Stimulated activated CD8-positive, alpha-beta memory T cell treated with anti-CD3 and anti-CD28 coated beads, Interleukin-7, amount 100 ng/mL, for 4 hours (primary cell): ENCODE measurements around the gene CACNA1E.

Experiments
- DNase-seq, 2 donors: peaks; one replicate each; pipeline ENCODE4 v3.0.0-alpha.2; 2020; ENCODE audit warnings: low read depth in 2 of 2

Gene CACNA1E

DNA sequence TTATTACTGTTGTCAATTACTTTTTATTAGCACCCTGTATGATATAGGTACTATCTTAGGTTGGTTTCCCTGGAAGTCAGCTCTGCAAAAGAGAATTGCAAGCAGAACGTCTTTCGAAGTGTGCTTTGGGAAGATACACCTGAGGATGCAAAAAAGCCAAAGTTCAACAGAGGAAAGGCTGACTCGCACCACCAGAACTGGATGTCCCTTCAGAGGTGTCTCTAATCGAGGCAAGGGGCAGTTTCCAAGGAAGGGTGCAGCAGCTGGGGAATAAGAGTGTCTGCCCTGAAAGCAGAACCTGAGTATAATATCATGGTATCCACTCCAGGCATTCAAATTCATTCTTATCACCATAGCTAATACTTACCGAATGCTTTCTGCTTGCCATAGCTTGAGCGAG, 149.6 kb downstream of the CACNA1E start:
- no peak for DNase-seq

DNA sequence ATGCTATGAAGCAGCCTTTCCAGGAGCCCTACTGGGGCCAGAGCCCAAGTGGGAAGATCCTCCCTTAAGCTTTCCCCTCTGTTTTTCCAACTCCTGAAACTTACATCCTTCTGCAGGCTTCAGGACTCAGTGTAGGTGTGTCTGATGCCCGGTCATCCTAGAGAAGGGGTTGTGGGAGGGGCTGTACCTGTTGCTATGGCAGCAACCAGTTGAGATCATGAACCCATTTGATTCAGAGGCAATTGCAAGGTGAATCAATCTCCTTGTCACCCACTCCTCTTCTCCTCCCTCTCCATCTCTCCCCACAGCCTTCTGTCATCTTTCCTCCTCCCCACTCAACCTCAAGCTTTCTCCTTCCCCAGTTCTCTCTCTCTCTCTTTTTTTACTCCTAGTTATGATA, 151.8 kb downstream of the CACNA1E start:
- no peak for DNase-seq

GRCh38 chr1:181637998-181638397, 154.7 kb downstream of the CACNA1E start:
- no peak for DNase-seq

- no peak for DNase-seq
Observed at GRCh38 chr1:181640956-181641355, 157.6 kb downstream of the CACNA1E start.

DNA sequence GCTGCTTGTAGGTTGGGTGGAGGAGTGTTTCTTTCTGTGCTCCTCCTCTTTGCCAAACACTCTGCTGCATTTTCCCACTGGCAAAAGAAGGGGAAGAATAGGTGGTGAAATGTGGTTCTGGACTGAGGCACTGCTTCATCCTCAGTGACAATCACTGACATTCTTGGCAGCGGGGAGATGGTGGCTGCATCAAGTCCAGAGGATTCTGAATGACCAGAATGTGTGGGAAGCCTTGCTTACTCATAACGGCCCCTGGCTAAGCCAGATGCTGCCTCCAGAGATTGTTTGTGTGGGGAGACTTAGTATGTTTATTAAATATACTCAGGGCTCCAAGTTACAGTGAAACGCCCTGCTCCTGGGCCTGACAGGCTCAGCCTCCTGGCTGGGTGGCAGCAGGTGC, 160.3 kb downstream of the CACNA1E start:
- DNase-seq = no peak

DNA sequence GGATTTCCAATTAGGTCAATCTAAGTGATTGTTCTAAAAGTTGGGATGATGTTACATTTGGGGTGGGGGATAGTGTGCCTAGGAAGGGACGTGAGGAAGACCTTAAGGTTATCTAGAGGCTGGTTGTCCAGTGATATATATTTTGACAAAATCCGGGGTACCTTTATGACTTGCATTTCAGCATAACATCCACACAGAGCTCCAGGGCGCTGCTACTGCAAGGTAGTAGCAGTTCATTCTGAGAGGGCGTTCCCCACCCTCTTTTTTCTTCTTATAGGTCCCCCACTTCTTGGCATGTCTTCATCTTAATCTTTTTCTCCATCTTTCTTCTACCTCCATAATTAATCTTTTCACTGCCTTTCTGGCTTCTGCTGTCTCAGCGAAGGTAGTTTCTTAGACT, 161.9 kb downstream of the CACNA1E start:
- no peak for DNase-seq

GRCh38 chr1:181646710-181647109, 163.4 kb downstream of the CACNA1E start:
- no peak for DNase-seq

DNA sequence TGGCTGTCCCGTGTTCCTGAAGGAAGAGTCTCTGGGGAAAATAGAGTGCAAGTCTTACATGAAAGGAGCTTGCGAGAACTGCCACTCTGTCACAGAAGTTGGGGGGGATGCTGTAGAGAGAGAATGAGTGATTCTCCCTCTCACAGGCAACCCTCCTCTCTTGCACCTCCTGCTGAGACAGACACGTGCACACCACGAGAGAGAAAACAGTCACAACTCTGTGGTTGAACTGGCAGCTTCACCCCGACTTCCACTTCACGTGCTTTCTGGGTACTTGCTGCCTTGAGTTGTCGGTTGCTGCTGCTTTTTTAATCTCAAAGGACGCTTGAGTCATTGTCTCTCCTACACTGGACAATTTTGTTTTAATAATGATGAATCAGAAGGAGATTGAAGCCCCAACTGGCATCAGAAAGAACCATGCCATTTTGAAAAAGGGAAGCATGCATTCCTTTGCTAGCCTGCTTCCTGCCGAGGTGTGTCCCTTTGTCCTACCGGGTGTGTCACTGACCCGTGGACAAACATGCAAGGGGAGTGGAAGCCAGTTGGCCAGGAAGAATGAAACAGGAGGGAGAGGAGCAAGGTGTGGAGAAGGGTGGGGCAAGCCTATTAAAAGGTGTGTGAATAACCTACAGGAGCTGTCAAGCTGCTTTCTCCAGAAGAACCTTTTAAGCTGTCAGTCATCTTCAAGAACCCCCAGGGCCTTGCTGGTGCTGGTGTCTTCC, 164.2 kb downstream of the CACNA1E start:
- DNase-seq = no peak

DNA sequence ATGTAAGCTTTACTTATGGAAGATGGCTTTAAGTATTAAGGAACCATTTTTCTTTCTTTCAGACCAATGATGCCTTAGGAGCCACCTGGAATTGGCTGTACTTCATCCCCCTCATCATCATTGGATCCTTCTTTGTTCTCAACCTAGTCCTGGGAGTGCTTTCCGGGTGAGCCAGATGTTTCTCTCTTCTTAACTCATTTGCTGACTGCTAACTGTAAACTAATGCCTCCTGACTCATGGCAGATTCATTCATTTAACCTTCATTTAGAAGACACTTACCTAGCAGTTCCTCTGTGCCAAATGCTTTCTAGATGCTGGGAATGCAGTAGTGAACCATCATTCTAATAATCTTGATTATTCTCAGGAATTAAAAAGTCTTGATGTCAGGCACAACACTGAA, 168.0 kb downstream of the CACNA1E start:
- no peak for DNase-seq

DNA sequence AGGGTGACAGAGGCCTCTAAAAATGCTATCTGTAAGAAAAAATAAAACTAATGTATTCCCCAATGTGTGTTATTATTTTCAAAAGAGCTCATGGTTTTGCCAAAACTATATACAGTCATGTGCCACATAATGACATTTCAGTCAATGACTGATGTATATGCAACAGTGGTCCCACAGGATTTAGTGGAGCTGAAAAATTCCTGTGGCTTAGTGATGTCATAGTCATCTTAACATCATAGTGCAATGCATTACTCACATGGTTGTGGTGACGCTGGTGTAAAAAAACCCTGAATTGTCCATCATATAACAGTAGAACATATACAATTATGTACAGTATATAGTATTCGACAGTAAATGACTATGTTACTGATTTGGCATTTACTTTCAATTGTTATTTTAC, 172.4 kb downstream of the CACNA1E start:
- DNase-seq = no peak

GRCh38 chr1:181656491-181656890, 173.2 kb downstream of the CACNA1E start:
- no peak for DNase-seq

GRCh38 chr1:181658581-181658980, 175.3 kb downstream of the CACNA1E start:
- DNase-seq = no peak

DNA sequence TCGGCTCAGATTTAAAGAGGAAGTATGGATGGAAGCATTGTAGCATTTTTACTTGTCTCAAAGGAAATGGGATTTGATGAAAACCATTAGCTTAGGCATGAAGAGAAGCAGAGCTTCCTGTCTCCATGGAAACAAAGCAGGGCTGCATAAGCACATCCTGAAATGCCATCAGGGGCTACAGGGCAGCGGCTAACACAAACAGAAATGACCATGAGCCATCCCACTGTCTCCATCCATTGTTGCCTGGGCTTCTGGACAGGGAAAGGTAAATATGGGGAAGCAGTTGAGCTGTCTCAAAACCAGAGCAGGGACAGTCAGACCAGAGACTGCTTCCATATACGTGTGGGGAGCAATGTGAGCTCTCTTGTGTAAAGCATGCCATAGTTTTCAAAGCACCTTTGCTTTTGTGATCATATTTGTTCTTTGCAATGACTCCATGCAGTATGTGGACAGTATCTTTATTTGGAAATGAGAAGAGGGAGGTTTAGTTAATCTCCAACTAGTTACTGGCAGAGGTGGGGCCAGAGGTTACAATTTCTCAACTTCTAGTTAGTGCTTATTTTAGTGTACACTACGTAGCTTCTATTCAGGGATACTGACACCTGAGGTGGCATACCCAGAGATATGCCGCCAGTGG, 176.1 kb downstream of the CACNA1E start:
- DNase-seq = no peak

GRCh38 chr1:181660621-181661020, 177.3 kb downstream of the CACNA1E start:
- DNase-seq = no peak

- DNase-seq = no peak
Observed at GRCh38 chr1:181661569-181661968, 178.3 kb downstream of the CACNA1E start.

- DNase-seq = no peak
Observed at GRCh38 chr1:181662606-181663005, 179.3 kb downstream of the CACNA1E start.

DNA sequence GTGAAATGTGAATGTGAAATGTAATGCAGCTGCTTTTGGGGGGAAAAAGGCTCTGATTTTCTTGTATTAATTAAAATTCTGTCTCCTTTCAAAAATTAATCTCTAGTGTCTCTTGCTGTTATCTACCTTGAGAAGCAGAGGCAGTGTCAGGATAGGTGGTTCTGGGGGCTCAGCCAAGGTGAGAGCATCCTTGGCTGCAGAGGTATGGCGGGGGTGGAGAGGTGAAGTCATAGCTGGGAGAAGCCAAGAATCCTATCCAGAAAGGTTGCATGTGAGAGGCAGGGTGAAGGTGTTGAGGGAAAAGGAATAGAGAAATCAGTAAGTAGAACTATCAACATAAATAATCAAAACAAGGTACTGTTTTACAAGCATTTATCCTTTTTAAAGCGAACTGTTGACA, 181.2 kb downstream of the CACNA1E start:
- DNase-seq = no peak

DNA sequence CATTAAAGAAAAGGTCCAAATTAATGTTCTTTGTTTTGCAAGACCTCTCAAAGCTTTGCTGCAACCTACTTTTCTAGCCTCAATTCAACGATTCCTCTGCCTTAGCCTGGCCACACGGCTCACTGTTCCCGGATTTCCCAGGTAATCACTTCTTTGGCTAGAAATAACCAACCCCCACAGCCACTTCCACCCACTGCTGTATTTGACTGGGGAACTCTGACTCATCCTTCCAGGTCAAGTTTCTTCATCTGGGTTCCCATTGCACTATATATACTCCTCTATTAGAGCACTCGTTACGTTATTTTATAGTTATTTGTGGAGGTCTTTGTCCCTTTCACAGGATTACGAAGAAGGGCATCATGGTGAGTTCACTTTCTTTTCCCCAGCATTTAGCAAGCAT, 185.9 kb downstream of the CACNA1E start:
- DNase-seq = no peak

DNA sequence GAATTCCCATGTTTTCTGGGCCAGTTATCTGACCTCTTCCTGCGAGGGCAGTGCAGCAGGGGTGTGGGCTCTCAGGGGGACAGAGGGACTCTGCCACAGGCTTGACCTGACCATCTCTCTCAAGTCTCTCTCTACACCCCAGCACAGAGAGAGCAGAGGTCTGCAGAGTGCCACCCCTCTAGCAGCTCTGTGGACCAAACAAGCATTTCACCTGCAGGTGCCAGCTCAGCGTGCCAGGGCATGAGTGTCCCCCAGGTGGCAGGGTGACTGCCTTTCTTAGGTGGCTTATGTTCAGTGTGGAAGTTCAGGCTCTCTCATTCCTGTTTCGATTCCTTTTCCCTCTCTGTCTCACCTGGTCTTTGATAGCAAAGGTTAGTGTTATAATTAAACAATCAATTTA, 191.3 kb downstream of the CACNA1E start:
- no peak for DNase-seq

GRCh38 chr1:181675091-181675917, 192.0 kb downstream of the CACNA1E start:
- no peak for DNase-seq

DNA sequence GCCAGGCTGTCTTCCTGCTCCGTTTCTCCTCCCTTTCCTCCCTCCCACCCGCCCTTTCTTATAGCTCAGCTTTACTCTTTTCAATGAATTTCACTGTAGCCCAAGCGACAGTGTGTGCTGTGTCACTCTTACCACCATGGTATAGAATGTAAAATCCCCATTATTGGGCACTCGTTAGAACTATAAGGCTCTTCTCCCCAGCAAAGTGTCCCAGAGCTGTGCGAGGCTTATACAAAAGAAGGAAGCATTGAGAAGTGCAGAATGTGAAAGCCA, 192.5 kb downstream of the CACNA1E start:
- DNase-seq = no peak

GRCh38 chr1:181676269-181676668, 193.0 kb downstream of the CACNA1E start:
- no peak for DNase-seq

DNA sequence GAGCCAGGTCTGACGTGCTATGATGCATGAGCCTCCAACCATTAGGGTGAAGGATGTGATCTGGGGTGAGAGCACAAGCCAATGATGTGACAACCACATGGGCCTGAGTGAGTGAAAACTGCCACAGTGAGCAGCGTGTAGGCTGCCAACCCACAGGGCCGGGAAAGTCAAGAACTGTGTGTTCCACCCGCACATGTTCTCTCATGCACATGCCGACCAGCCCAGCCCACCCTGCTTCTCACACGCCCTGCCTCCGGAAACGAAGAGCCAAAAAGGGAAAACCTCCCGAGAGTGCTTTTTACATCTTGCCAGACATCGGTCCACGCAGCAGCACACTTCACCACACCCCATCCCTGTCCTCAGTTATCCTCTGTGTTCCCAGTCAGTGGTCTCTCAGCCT, 197.0 kb downstream of the CACNA1E start:
- no peak for DNase-seq
